GM21786 (cell line): ENCODE data around the gene HOXB8.

ENCODE experiments used
- ATAC-seq: cut with Tn5 transposase; IDR thresholded peaks from one replicate; pipeline ENCODE4 v1.9.1; 2021; ENCODE audit not compliant: unreplicated experiment

Gene HOXB8

DNA sequence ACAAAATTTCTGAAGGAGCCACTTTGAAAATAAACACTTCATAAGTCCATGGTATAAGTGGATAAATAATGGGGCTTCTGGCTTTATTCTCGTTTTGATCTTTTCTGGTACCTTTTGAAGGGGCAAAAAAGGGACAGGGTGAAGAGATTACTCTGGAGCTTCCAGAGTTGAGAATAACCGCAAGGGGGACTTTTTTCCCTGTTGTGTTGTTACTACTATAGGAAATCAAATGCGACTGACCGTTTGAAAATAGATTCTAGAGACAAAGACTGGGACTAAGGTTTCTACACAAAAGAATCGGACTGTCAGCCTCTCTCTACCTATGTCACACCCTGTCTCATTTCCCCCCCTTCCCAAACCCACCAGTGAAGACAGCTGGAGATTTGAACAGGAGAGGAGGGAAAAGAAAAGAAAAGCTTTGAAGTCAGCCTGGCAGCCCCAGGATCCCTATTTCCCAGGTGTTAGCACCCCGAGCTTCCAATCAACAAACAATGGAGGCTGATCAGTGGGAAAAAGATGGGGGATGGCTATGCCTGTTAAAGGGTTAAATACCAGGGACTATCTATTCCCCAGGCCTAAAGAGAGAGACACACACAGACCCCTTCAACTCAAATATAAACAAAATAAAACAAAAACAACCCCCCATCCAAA, 45.3 kb downstream of the HOXB8 start:
- ATAC-seq: no peak

DNA sequence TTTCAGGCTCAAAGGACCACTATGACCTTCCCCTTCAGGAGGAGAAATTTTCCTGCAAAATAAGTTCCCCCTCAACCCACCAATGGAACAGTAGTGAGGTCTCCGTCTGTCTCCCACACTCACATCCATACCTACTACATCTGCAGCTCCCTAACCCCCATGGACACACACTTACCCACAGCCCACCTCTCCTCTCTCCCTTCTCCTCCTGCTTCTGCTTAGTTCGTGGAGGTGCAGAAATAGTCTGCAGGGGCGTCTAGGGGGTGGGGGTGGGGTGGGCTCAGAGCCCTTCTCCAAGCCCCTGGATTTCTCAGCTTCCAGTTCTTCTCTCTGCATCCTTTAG, 45.9 kb downstream of the HOXB8 start:
- no peak for ATAC-seq

DNA sequence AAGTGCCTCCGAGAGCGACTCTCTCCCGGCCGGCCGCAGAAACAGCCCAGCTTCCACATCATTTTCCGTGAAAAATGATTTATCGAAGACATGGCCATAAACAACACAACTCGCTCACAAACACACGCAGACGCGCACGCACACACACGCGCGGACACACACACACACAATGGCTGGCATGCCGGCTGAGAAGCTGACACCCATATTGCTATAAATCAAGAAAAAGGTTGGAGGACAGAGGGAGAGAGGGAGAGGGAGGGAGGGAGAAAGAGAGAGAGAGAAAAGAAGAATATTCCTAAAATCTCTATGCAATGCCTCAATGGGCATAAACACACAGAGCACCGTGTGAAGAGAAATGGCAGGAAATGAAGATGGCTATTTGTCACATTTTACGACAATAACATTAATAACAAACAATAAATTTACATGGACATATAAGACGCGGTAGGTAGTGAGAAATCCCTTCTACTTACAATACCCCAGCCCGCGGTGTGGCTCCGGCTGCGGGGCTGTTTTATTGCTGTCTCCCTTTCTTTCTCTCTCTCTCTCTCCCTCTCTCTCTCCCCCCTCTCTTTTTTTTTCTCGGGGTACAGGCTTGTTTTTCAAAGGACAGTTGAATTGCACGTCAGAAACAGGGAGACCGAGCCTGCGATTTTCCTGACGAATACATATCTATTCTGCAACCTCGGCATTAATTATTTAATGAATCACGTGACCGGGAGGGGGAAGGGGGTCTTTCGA, 46.4 kb downstream of the HOXB8 start:
- no peak for ATAC-seq

- no peak for ATAC-seq
These were observed 47.3 kb downstream of the HOXB8 start for GRCh38 chr17:48567646-48568354.

DNA sequence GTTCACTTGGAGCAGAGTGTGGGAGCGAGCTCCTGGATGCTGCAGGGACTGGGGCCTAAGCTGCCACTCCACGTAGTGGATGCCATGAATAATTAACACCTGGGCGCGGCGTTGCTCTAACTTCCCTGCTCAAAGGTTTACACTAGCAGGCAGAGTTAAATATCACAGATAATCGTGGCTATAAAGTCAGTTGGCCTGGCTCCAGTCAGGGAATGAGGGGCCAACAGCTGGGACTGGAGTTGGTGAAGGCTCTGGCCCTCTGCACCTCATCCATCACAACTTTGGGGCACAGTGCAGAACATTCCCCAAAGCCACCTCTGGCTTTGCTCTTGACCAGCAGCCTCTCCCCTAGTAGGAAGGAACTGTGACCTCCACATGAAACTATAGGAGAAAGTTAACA, 47.9 kb downstream of the HOXB8 start:
- ATAC-seq: no peak

DNA sequence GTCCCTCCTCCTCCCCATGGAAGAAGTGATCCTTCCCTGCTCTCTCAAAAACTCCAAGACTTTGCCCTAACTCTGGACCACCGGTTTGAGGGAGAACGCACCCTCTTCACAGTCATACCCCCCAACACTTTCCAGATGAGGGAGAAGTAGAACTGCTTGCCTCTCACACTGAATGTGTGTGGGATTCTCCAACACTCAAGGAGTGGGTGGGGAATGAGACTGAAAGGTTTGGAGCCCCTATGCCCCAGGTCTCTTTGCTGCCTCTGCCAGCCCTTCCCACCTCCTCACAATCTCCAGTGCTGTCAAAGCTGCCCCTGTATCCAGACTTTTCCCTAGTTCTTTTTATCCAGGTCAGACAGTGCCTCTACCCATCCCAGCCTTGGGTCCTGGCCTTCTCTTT, 48.4 kb downstream of the HOXB8 start:
- ATAC-seq: no peak

GRCh38 chr17:48565925-48566710, 49.0 kb downstream of the HOXB8 start:
- no peak for ATAC-seq

GRCh38 chr17:48565022-48565554, 50.0 kb downstream of the HOXB8 start:
- no peak for ATAC-seq

DNA sequence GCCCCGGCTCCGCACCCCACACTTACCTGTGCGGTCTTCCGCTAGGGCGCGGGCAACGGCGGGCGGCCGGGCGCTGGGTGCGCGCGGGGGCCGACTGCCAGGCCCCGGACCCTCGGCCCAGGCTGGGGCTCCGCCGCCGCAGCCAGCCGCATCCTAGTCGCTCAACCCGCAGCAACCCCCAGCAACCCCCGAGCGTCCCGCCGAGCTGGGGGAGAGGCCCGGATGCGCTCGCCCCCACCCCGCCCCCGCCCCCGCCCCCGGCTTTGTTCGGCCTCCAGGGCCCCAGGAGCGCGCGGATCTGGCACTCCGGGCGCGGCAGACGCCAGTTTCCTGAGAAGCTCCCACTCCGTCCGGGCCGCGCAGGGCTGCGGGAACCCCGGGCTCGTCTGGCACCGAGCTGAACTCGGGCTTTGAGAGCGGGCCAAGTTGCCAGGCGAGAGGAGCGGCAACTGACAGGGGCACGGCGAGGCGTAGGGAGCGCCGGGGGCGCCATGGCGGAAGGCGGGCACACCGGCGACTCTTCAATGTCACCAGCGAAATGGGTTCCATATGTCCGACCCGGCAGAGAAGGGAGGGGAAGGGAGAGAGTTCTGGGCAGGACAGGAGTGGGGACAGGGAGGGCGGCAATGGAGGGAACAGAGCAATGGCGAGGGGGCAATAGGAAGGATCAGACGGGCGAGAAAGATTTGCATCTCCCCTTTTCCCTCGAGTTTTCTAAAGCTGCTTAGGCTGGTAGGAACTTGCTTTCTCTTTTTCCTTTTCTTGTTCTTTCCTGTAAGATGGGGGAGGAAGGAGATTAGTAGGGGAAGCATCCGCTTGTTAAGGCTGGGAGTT, 50.7 kb downstream of the HOXB8 start:
- ATAC-seq: no peak

DNA sequence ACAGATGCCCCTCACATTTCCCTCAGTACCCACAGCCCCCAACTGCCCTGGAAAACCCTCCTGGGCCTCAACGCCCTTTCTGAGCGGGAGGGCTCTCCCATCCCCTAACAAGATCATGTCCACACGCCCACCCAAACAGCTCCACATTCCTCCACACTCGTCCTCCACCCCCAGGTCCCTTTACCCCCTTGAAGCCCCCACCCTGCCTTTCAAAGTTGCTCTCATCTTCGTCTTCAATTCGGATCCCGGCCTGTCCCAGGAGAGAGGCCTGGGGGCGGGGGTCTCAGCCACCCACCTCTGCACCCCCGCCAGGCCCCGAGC, 51.3 kb downstream of the HOXB8 start:
- ATAC-seq: no peak

DNA sequence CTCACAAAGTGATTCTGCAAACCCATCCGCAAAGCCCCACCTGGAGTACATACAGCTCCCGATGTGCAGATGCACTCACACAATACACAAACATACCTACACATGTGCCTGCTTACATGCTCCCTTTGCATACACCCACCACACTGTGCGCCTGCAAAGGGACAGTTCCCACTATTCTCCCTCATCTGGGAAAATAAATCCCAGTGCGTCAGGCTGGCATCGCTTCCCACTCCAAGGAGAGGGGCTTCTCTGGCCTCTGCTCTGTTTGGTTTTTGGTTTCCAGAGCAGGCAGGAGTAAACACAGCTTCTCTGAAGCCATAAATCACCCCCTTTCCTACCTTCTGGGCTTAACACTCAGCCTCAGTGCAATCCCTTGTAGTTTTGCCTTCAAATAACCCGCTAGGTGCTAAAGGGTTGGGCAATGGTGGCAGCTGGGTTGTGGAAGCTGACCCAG, 51.7 kb downstream of the HOXB8 start:
- ATAC-seq: no peak

- ATAC-seq: no peak
These were observed 52.2 kb downstream of the HOXB8 start for GRCh38 chr17:48562934-48563333.
